A673 (cell line): ENCODE results near the gene BATF3.
A peak's percentile ranks its signal among the peaks of the same experiment; 100 is the strongest.

Experiments used
- CTCF ChIP-seq: fragments of 300-800, 200-600 bp; sonication (generic); conservative IDR thresholded peaks from 2 replicates; pipeline ENCODE4 v1.5.1; 2017; ENCODE audit warnings: low read depth, mild to moderate bottlenecking, antibody characterized with exemption, low read length, moderate library complexity, mixed read lengths
- EZH2 ChIP-seq: fragments of 200-600 bp; sonication (generic); IDR thresholded peaks from 2 replicates; pipeline ENCODE4 v1.6.1; 2017; ENCODE audit warnings: borderline replicate concordance, low read depth, mild to moderate bottlenecking, mixed read lengths, antibody characterized with exemption, low read length; ENCODE audit not compliant: poor library complexity, severe bottlenecking

DNA sequence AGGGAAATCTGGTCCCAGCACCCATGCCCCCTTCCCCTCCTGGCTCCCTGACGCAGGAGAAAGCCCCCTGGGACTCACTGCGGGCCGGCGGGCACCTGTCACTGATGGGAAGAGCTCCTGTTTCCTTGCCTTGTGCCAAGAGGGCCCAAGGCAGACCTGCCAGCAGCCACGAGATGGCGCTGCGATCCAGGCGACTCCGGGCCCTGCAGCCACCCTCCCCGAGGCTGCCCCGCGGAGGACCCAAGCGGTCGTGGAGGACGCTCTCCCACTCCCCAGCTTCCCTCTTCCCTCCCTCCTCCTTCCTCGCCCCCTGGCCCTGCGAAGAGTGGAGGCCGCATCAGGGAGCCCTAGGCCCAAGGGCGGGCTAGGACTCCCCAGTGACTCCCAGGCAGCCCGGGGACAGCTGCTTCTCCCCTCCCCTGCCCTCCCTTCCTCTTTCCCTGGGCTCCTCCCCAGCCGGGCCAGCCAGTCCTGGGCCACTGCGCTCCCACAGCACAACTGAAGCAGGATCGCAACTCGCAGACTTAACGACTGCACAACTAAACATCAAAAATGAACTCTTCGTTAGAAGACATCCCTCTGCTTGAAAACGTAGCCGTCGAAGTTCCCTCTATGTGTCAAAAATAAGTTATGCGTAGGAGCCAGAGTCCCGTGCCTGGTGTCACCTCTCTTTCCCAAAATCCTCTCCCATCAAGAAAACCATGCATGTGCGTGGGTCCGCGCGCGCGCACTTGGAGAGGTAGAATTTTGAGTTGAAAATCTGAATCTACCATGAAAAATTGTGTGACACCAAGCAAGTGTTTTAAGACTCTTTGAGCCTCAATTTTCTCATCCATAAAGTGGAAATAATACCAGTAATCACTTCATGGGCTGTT lies 34.2 kb downstream of the BATF3 start:
- TF ChIP-seq EZH2 = no peak
- TF ChIP-seq CTCF = peak; percentile 97
